Measurements from ENCODE around the gene ZSCAN1. TPM values are rescaled to one million over a fixed set of nuclear protein-coding genes. Genes with fewer than 3 reads are reported as not detected.

ZSCAN1 gene
- total and polyA plus RNA-seq, 2 donors from 2014 or later = 0.98 to 2.8 TPM

DNA sequence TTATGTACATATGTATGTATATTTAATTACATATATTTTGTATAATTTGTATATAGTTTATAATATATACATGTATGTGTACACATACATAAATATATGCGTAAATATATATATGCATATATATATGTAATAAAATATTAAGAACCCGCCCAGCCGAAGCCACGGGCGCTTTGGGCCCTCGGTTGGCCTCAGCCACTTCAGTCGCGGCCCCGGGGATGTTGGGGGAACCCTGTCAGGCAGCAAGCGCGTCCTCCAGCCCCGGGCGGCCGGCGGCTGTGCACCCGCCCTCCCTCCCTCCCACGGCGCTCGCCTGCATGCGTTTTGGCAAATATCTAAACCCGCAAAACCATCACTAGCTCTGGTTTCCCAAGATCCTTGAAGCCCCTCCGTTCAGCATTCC, 23.3 kb upstream of the ZSCAN1 start:
- TF ChIP-seq, protein P1, sequence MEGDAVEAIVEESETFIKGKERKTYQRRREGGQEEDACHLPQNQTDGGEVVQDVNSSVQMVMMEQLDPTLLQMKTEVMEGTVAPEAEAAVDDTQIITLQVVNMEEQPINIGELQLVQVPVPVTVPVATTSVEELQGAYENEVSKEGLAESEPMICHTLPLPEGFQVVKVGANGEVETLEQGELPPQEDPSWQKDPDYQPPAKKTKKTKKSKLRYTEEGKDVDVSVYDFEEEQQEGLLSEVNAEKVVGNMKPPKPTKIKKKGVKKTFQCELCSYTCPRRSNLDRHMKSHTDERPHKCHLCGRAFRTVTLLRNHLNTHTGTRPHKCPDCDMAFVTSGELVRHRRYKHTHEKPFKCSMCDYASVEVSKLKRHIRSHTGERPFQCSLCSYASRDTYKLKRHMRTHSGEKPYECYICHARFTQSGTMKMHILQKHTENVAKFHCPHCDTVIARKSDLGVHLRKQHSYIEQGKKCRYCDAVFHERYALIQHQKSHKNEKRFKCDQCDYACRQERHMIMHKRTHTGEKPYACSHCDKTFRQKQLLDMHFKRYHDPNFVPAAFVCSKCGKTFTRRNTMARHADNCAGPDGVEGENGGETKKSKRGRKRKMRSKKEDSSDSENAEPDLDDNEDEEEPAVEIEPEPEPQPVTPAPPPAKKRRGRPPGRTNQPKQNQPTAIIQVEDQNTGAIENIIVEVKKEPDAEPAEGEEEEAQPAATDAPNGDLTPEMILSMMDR (IDR thresholded peaks at IDR 0.05; ENCODE audit: borderline replicate concordance, extremely low read depth, insufficient read depth) = no peak
- H3K9ac ChIP-seq (ENCODE audit: low read length in 3 of 3) = no peak overlapping the region
- peaks cover 0 to 4% (median 0%) of the 10 kb centered on the region in 3 donors for H3K9me3 ChIP-seq (ENCODE audit: control insufficient read depth in 2 of 3, insufficient read depth in 1 of 3, low read length in 3 of 3)
- no peaks in the 10 kb centered on the region for H3K27me3 ChIP-seq (ENCODE audit: control insufficient read depth, insufficient read depth, low read length)
- intact Hi-C loops (cut with DNase I) = no loop called here
- DNase-seq (no peak), FAIRE-seq (no peak)
- H3K4me3 ChIP-seq (ENCODE audit: low read length in 3 of 3) = no peak overlapping the region
- no peak overlapping the region for H3K27ac ChIP-seq (ENCODE audit: low read depth in 2 of 2, low read length in 2 of 2)
- H3K4me1 ChIP-seq (ENCODE audit: control insufficient read depth in 2 of 3, insufficient read depth in 2 of 3, low read depth in 1 of 3, low read length in 3 of 3) = peaks cover 0 to 6% (median 0%) of the 10 kb centered on the region in 3 donors
- H3K36me3 ChIP-seq (ENCODE audit: control insufficient read depth in 2 of 3, insufficient read depth in 3 of 3, low read length in 3 of 3) = peaks cover 3 to 8% (median 4%) of the 10 kb centered on the region in 3 donors

DNA sequence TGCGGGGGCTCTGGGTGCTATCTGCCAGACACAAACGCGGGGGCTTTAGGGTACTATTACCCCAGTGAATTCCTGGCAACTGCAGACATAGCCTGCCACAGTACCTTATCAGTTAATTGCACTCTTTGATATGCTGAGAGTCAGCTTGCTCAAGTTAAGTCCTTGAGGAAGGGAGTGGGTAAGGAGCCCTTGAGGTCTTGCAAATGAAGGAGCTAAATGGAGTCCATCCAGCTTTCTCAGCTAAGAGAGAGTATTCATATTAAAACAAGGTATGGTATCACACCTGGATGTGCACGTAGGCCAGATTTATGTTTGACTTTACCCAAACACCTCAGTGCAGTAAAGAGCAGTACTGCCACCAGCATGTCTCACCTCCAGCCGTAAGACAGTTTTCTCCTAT, 19.7 kb upstream of the ZSCAN1 start:
- DNase-seq (no peak), FAIRE-seq (no peak)
- Histone ChIP-seq H3K9me3 (ENCODE audit: control insufficient read depth in 2 of 3, insufficient read depth in 1 of 3, low read length in 3 of 3) (peaks cover 0 to 2% (median 2%) of the 10 kb centered on the region in 3 donors), H3K27ac (ENCODE audit: low read depth in 2 of 2, low read length in 2 of 2) (no peak overlapping the region), H3K4me1 (ENCODE audit: control insufficient read depth in 2 of 3, insufficient read depth in 2 of 3, low read depth in 1 of 3, low read length in 3 of 3) (peaks cover 0 to 5% (median 0%) of the 10 kb centered on the region in 3 donors), H3K27me3 (ENCODE audit: control insufficient read depth, insufficient read depth, low read length) (no peaks in the 10 kb centered on the region), H3K9ac (ENCODE audit: low read length in 3 of 3) (no peak overlapping the region), H3K36me3 (ENCODE audit: control insufficient read depth in 2 of 3, insufficient read depth in 3 of 3, low read length in 3 of 3) (no peaks in the 10 kb centered on the region), H3K4me3 (ENCODE audit: low read length in 3 of 3) (no peak overlapping the region)
- TF ChIP-seq, protein P1 (IDR thresholded peaks at IDR 0.05; ENCODE audit: borderline replicate concordance, extremely low read depth, insufficient read depth) = no peak
- intact Hi-C loops (cut with DNase I) = no loop called here

DNA sequence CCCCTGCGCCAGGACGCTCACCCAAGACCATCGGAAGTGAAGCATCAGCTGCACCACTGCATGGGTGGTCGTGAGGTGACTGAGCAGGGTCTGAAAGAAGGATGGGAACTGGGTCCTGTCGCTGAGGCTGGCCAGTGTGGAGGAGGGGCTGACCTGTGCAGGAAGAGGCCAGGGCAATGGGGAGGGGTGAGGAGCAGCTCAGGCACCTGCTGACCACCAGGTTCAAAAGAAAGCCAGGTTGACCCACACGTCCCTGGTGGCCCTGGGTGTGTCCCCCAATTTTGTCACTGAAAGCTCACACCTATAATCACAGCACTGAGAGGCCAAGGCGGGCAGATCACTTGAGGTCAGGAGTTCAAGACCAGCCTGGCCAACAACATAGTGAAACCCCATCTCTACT, 13.7 kb upstream of the ZSCAN1 start:
- H3K36me3 ChIP-seq (ENCODE audit: control insufficient read depth in 2 of 3, insufficient read depth in 3 of 3, low read length in 3 of 3) = no peaks in the 10 kb centered on the region
- no peaks in the 10 kb centered on the region for H3K4me1 ChIP-seq (ENCODE audit: control insufficient read depth in 2 of 3, insufficient read depth in 2 of 3, low read depth in 1 of 3, low read length in 3 of 3)
- H3K9ac ChIP-seq (ENCODE audit: low read length in 3 of 3) = no peak overlapping the region
- DNase-seq = no peak
- no peak overlapping the region for H3K4me3 ChIP-seq (ENCODE audit: low read length in 3 of 3)
- TF ChIP-seq, protein P1 (IDR thresholded peaks at IDR 0.05; ENCODE audit: borderline replicate concordance, extremely low read depth, insufficient read depth) = no peak
- intact Hi-C loops (cut with DNase I) = no loop called here
- H3K27me3 ChIP-seq (ENCODE audit: control insufficient read depth, insufficient read depth, low read length) = no peaks in the 10 kb centered on the region
- no peak overlapping the region for H3K27ac ChIP-seq (ENCODE audit: low read depth in 2 of 2, low read length in 2 of 2)
- peaks cover 0 to 2% (median 0%) of the 10 kb centered on the region in 3 donors for H3K9me3 ChIP-seq (ENCODE audit: control insufficient read depth in 2 of 3, insufficient read depth in 1 of 3, low read length in 3 of 3)
- no peak for FAIRE-seq

All from kidney (tissue), 14 donors.